GM20000 (cell line): ENCODE measurements around the gene SLC4A2.

Experiments used
- DNase-seq: peaks from one replicate; pipeline ENCODE4 v3.0.0; 2012; ENCODE audit warnings: low spot score
- CTCF ChIP-seq: IDR thresholded peaks from 2 replicates; pipeline ENCODE4 v1.5.1; 2012; ENCODE audit warnings: mild to moderate bottlenecking, control low read depth; ENCODE audit errors: extremely low read depth, missing control alignments

SLC4A2 gene

GRCh38 chr7:151116603-151117440 lies 57.4 kb downstream of the SLC4A2 start:
- TF ChIP-seq CTCF: no peak
- DNase-seq: no peak

- TF ChIP-seq CTCF: no peak
- DNase-seq: no peak
These were observed 58.2 kb downstream of the SLC4A2 start for GRCh38 chr7:151117565-151117964.

- TF ChIP-seq CTCF: no peak
These were observed 59.0 kb downstream of the SLC4A2 start for GRCh38 chr7:151118108-151119054.

GRCh38 chr7:151119055-151119415 lies 59.6 kb downstream of the SLC4A2 start:
- no peak for DNase-seq
- TF ChIP-seq CTCF: no peak

More at GRCh38 chr7:151118108-151119054, 59.0 kb downstream of the SLC4A2 start:
- DNase-seq: no peak

GRCh38 chr7:151119902-151120301 lies 60.5 kb downstream of the SLC4A2 start:
- TF ChIP-seq CTCF: no peak
- no peak for DNase-seq

GRCh38 chr7:151120896-151121295 lies 61.5 kb downstream of the SLC4A2 start:
- DNase-seq: no peak
- TF ChIP-seq CTCF: no peak

GRCh38 chr7:151121380-151122170 lies 62.2 kb downstream of the SLC4A2 start:
- DNase-seq: no peak
- no peak for TF ChIP-seq CTCF
